IPS-NIHi11 (cell line): Measurements from ENCODE around the gene OSBPL1A.

Source experiments
- DNase-seq: peaks from one replicate; pipeline ENCODE4 v3.0.0; 2012; ENCODE audit warnings: mixed read lengths, low spot score

OSBPL1A gene

DNA sequence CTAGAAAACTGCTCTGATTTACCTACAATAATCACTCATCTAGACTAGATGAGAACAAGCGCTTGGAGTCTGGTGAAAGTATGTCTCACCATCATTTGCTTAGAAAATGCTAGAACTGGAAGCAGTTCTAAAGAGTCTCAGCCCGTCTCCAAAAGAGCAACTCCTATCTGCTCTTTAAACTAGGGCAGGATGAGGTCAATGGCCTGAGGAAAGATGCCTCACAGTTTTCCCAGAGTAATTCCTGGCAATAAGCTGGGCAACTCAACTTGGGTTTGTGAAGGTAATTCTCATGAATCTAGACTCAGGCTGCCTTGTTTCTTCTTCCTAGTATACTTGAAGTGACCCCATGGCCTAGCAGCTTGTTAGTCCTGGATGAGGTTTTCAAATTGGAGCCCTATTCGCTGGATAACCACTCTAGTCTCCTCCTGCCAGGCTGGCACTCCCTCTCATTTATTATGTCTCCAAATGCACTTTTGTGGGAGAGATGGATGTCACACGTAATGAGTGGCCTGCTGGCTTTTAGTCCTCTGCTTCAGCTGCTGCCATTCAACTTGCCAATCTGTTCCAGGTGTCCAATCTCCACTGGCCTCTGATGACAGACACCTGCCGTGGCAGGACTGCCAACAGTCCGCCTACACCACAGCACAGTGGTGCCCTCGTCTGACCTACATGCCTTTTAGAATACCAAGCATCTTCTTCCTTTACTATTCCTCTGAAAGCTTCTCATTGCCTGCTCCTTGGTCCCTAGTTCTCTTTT lies 177.9 kb downstream of the OSBPL1A start:
- DNase-seq, result no peak

DNA sequence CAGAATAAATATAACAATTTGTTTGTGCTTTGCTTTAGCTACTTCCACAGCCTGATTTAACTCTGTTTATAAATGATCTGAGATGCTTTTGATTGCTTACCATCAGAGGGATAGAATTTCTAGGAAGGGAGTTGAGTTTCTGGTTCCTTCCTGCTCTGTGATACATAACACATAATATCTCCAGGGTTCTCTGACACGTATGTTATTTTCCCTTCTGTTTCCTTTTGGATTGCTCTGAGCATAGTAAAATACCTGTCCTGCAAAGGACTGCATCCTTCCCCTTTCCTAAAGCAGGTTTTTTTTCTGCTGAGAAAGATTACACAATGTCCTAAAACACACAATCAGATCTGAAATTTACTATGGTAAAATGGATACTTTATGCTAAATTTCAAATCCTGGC lies 182.7 kb downstream of the OSBPL1A start:
- no peak for DNase-seq

DNA sequence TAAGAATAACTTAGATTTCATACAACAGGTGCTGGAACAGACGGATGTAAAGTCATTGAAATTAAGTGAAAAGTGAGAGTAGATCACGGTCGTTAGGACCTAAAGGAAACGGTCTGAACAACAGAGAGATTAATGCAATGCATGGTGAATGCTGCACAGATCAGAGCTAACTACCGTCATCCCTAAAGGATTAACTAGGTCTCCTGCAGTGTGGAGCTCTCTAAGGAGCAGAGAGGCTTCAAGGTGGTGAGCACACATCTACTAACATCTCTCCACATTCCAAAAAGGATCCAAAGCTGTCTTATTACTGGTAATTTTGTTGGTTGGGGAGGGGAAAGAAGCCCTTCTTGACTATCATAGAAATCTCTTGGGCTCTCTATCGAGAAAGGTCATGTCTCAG lies 183.5 kb downstream of the OSBPL1A start:
- DNase-seq, result no peak

DNA sequence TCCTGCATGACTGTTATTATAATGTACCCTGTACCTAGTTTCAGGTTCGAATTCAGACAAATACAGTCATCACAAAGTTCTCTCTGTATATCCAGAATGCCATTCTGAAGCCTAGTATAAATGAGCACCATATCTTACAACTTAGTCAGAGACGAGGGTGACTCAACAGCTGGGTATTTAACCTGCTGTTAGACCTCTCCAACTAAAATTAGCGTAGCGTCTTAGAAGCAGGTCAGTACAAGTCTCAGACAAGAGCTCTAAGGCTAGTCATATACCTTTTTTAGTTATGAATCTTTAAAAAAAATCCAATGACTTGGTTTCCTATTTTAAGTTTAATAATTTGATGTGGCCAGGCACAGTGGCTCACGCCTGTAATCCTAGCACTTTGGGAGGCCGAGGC lies 184.7 kb downstream of the OSBPL1A start:
- no peak for DNase-seq

DNA sequence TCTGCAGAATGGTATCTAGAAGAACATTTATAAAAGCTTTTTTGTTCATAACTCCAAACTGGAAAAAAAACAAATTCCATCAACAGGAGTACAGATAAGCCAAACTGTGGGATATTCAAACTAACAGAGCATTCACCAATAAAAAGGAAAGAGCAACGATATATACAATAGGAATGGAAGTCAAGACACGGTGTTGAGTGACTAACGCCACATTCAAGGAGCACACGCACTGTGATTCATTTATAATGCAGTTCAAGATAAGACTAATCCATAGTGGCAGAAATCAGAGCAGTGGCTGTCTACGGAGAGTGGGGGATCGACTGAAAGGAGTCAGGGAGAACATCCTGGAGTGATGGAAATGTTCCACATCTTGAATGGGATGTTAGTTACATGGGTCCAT lies 188.1 kb downstream of the OSBPL1A start:
- no peak for DNase-seq

DNA sequence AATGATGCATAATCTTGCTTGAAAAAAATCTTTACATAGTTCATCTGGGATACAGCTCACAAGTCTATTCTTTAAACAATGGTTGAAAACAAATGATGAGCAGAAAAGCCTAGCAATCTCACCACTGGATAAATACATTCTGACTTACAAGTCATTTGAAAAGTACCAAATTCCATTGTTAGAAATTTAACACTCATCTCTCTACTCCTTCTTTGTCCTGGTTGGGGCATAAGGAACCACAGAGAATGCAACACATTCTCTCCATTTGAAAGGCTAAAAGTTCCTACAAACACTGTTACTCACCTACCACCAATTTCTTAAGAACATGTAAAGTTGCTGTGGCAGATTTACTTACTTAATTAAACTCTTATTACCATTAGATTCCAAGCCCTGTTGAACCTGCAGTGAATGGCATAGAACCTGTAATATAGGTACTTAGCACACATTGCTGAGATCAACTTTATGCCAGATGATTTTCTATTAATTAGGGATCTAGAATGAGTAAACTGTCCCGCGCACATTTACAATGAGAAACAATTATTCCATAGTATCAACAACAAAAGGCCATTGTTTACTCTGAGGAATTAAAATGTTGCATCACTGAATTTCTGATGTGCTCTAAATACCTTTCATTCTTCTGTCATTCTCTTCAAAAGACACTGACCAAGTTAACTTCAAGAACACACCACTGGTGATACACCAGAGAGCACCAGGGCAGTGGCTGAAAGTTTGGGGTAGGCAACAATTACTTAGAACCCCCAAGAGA lies 189.2 kb downstream of the OSBPL1A start:
- DNase-seq, result no peak

DNA sequence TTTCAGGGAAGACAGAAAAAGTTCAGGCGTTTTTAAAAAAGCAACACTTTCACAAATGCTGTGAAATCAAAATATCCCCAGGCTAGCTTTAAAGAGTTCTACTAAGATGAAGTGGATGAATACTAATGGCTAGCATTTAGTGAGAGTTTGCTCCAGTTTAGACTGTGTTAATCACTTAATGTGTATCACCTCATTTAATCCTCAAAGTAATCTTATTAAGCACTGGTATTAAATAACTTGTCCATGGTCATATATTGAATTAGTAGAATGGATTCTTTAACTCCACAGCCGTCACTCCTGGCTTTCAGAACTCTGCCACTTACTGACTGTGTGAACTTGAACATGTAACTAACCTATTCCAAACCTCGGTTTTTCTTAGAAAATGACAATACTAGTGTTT lies 192.7 kb downstream of the OSBPL1A start:
- DNase-seq, result no peak

DNA sequence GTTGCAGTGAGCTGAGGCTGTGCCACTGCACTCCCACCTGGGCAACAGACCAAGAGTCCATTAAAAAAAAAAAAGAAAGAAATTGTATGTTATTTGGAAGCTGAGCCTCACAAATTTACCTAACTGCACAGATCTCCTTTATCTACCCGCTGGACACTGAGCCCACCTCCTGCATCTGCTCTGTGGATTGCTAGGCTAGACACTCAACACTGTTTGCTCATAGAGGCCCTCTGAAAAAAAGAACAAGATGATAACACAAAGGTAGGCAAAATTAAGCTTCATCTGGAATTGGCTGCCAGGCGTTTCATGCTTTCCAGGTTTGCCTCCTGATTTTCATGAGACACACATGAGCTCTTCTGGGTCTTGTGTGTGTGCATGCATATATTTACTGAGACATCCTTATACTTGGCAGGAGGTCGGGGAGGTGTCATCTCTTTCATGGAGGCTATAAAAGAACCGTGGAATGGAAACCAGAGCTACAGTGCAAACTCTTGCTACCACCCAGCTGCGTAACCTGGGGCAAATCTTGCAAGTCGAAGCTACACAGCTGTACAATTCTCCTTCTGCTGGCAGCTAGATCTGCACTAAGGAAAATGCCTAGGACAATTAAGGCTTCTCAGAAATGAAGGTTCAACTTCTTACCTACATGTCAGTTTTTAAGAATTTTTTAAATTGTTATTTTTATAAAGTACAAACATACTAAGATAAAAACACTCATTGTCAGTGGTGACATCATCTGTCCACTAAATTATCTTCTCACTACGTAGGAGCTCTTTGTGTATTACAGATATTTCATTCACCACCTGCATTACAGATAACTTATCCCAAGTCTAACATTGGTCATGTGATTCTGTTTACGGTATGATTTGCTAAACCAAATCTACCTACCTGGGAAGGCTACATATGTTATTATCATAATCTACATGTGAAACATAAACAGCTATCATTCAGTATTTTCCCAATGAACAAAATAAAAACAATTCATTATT lies 195.6 kb downstream of the OSBPL1A start:
- DNase-seq, result no peak

DNA sequence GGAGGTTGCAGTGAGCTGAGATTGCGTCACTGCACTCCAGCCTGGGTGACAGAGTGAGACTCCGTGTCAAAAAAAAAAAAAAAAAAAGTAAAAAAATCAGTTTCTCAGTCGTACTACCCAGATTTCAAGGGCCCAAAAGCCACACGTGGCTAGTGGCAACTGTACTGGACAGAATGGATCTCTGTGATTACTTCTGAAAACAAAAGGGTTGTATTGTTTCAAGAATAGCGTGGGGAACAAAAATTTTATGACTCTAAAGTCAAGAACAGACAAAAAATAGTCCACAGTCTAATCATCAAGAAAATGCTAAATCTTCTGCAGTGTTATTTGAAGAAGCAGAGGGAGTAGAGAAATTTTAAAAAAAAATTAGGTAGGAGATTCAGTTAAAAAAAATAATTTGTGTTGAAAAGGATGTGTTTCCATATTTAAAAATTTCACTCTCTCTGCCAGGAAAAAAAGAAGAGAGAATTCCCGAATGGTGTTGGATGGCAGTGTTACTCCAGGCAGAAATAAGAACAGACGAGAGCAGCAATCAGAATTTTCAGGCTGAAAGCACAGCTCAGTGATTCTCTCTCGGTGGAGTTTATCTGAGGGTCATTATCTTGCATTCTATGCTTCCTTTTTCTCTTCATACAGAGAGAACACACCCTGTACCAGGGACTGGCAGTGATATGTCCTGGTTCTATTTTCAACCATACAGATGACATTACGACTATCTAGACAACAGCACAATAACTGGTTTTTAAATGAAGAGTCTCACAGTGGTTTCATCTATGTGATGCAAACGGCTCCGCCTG lies 196.9 kb downstream of the OSBPL1A start:
- no peak for DNase-seq

DNA sequence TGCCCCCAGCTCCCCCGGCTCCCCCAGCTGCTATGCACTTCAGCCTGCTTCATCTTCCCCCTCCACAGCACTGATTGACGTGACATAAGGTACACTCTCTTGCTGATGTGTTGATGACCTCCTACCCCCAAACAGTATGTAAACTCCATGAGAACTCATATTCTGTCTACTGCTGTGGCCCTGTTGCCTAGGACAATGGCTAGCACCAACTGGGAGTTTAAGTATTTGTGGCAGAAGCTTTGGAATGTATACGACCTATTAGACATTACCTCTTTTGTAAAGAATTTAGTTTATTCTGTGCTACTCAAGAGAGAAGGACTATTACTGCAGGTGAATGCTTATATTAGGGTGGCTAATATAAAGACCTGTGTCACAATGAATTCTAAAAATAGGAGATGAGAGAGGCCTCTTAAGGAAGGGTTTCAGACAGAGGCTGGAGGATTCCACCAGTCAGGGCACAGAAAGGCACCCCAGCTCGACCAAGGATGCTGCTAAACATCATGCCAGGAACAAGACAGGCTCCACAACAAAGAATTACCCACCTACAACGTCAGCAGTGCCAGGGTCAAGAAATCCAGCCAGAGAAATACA lies 198.2 kb downstream of the OSBPL1A start:
- no peak for DNase-seq

DNA sequence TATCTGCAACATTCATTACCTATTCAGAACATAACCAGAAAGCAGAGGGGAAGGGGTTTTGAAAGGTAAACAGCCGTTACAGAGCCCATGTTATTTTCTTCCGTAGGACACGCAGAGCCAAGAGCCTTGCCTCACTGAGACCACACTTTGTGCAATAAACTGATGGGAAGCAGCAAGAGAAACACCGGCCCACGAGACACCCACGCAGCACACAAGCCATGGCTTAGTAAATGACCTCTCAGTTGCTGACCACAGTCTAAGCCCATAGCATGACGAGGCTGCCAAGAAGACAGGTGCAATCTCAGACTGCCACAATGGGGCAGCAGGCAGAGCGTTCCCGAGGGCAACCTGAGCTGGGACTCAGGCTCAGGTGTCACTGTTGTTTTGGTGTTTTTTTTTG lies 199.2 kb downstream of the OSBPL1A start:
- DNase-seq, result no peak

DNA sequence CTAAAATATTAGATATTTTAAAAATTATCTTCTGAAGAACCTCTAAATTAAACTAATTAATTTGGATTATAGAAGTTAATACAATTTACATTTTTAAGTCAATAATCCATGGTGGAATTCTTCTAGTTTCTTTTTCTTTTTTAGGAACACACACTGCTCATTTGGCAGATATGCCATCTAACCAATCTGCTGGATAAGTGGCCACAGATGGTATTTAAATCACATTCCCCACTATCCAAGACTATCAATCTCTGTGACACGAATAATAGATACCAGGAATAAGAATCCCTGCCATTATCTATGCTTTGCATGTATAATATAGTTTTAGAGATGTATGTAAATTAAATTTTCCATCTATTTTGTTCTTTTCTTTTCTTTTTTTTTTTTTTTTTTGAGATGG lies 200.2 kb downstream of the OSBPL1A start:
- no peak for DNase-seq

DNA sequence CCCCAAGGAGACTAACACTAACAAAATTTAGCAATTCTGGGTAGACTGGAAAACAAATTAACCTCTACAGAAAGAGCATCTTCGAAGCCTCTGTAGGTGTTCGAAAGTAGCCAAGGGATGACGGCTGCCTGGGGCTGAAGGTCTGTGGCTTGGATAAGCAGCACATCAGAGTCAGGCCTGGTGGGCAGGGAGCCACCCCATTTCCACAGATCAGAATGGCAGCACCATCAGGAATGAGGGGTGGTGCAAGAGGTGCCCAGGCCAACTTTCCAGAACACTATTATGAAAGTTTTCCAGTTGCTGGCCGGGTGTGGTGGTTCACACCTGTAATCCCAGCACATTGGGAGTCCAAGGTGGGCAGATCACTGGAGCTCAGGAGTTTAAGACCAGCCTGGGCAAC lies 200.9 kb downstream of the OSBPL1A start:
- DNase-seq, result no peak

DNA sequence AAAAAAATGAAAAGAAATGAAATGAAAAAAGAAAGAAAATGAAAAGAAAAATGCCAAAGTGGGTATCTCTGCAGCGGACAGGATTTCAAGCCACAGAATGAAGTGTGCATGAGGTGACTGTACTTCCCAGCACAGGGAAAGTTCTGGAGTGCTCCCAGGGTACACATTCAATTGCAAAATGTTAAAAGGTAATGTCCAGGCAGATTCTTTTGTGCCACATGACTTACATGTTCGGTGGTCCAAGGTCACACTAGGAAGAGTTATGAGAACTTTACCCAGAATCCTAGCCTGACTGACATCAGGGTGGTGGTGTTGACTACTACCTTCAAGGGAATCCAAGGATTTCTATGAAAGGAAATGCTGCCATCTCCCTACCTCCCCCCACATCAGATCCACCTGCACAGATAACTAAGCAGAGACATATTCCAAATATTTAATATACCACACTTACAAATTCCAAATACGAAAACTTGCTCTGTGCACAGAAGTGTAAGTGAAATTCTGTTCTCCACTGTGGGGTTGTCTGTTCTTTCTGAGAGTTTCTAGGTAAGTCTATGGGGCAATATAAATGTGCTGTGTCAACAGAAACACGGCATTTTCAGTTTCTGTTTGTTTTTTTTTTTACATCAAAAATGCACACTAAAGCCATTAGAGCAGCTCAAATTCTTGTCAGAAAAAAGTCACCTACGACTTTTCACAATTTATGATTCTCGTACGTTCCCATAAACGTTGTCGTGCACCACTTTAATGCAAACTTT lies 202.1 kb downstream of the OSBPL1A start:
- DNase-seq, result no peak

DNA sequence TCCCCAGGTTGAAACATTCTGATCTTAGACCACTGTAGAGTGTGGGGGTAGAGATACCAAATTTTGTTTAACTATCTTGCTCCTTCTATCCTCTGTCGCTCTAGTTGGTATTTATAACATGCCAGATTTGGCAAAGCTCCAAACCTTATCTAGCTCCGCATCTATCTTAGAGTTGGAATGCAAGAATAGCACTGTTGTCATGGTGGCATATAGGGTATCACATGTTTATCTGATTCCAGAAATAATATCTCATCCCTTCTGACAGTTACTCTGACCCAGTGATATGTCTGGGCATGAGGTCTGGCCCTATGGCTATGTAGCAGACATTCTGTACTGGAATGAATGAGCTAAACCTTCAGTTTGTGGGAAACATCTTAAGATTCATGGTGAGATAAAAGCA lies 207.0 kb downstream of the OSBPL1A start:
- no peak for DNase-seq

DNA sequence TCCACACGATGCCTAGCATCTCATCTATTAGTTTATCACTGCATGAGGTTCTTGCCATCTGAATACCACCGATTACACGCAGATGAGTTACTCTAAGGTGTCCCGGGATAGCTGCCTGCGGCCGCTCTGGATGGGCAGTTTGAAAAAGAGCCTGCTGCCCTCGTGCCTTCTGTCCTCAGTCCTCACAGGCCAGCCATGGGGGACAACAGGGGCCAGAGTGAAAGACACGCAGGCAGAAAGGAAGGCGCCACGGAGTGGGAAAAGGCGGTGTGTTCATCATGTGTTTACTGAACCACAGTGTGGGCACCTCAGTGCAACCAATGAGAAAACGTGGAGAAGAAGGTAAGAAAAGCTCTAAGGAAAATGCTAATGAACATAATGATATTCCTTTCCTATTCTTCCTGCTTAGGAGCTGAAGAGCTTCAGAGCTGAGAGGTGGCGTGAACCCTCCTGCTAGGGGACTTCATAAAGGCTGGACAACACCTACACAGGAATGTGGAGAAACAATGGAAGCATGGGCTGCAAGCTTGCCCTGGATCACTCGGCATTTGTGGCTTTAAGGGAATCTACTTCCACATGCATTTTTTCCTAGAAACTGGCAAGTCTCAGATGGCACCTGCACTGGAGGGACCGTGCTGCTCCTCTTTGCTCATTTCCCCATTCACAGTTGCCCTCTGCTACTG lies 207.8 kb downstream of the OSBPL1A start:
- no peak for DNase-seq

DNA sequence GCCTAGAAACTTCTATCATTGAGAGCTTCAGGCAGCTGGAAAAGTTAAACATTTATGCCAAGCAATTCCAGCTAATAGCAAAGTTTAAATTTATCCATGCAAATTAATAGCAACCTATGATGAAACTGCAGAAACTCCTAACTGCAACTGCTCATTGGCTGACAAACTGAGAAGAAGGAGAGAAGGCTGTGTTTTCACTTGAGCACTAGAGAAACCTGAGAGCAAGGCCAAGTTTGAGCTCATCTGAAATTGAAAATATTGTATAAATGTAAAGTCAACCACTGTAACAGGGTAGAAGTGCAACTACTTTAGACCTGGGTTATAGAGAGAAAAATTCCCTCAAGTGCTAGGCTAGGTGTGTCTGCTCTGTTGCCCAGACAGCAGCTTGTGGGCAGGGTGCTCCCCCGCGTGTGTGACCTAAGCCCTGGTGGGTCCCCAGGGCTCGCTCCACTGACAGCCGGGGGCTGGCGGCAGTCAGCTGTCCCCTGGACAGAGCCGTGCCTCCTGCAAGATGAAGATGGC lies 208.6 kb downstream of the OSBPL1A start:
- no peak for DNase-seq

DNA sequence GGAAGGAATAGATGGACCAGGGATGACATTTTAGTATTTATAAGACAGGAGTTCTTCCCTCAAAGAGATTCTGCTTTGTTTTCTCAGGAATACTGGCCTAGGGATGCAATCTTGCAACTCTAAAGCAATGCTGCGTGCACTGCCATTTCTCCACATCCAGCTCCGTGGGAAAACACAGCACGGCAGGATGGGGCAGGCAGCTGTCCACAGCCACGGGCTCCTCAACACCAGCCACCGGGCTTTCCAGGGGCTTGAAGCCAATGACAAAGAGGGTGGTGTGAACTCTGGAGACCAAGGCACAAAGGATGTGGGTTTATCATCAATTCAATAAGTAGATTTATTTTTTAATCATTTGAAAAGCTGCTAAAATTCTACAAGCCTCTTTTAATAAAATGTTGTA lies 209.5 kb downstream of the OSBPL1A start:
- DNase-seq, result no peak

DNA sequence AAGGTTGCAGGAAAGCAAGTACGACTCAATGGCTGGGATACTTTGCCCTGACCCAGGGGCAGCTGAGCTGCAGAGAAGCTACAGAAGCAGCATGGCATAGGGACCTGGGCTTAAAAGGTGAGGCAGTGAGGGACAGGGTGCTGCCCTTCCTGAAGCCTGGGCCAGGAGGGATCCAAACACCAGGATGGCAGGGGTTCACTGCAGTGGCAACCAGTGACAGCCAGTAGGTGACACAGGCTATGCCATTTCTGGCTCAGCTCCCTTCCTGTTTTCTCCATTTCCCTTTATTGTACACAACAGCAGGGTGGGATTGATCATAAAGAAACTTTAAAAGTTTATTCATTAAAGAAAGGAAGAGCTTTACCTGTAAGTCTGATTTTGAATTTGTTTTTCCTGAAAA lies 209.9 kb downstream of the OSBPL1A start:
- no peak for DNase-seq

DNA sequence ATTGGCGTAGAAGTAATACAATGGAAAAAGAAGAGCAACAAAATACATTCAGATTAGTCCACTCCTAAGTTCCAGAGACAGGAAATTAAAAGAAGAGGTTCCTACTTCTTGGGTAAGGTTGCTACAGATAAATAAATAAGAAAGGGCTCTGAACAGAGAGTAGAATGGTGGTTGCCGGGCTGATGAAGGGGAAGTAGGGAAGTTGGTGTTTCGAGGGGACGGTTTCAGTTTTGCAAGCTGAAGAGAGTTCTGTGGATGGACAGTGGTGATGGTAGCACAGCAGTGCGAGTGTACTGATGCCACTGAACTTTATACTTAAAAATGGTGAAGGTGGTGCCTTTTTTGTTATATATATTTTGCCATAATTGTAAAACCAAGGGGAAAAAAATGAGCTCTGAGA lies 210.6 kb downstream of the OSBPL1A start:
- no peak for DNase-seq
